ENCODE results near the gene ZNF420.

- no peak for TF ChIP-seq CTCF (IDR thresholded peaks at IDR 0.05)
- no peak for TF ChIP-seq POLR2A (IDR thresholded peaks at IDR 0.05)
- TF ChIP-seq POLR2AphosphoS5 (IDR thresholded peaks at IDR 0.05; ENCODE audit: insufficient read depth in 1 of 2, low read depth in 1 of 2) = no peak
Measured at GRCh38 chr19:37077501-37077933, 716 bp upstream of the ZNF420 start.
